Lung (tissue), 12 donors: ENCODE results near the gene PACSIN3. TPM values are rescaled to one million over a fixed set of nuclear protein-coding genes. Genes with fewer than 3 reads are reported as not detected.

Experiments used
- ATAC-seq: fragments of 200-7000 bp; cut with Tn5 transposase; one replicate; pipeline ENCODE4 v1.9.1; 2020; ENCODE audit warnings: moderate number of reproducible peaks; ENCODE audit not compliant: insufficient read depth, low FRiP score
- DNase-seq, 3 donors: peaks; one replicate each; pipeline ENCODE4 v3.0.0-alpha.2; 2013 to 2017
- H3K27ac ChIP-seq, 2 donors: one replicate each; pipeline ENCODE4 v1.5.1; 2013; ENCODE audit warnings: mild to moderate bottlenecking in 2 of 2, moderate library complexity in 2 of 2, control low read depth in 1 of 2, inconsistent platforms in 1 of 2, low read depth in 1 of 2, low read length in 1 of 2
- H3K27me3 ChIP-seq, 3 donors: one replicate each; pipeline ENCODE4 v1.5.1; 2013; ENCODE audit warnings: low read length in 2 of 3; ENCODE audit not compliant: control insufficient read depth in 3 of 3, insufficient read depth in 3 of 3
- H3K36me3 ChIP-seq, 4 donors: one replicate each; pipeline ENCODE4 v1.5.1; 2013; ENCODE audit warnings: low read length in 4 of 4, mild to moderate bottlenecking in 1 of 4, moderate library complexity in 1 of 4; ENCODE audit not compliant: control insufficient read depth in 4 of 4, insufficient read depth in 4 of 4
- H3K4me1 ChIP-seq, 5 donors: one replicate each; pipeline ENCODE4 v1.5.1; 2013; ENCODE audit warnings: low read length in 5 of 5, mild to moderate bottlenecking in 2 of 5, moderate library complexity in 1 of 5; ENCODE audit not compliant: control insufficient read depth in 5 of 5, insufficient read depth in 5 of 5
- H3K4me3 ChIP-seq: one replicate; pipeline ENCODE4 v1.5.1; 2013; ENCODE audit warnings: mild to moderate bottlenecking, control low read depth, moderate library complexity
- H3K9ac ChIP-seq, 2 donors: one replicate each; pipeline ENCODE4 v1.5.1; 2013; ENCODE audit warnings: low read length in 2 of 2, control low read depth in 1 of 2; ENCODE audit not compliant: insufficient read depth in 1 of 2
- H3K9me3 ChIP-seq, 4 donors: one replicate each; pipeline ENCODE4 v1.5.1; 2013; ENCODE audit warnings: low read length in 3 of 4, mild to moderate bottlenecking in 1 of 4, moderate library complexity in 1 of 4; ENCODE audit not compliant: control insufficient read depth in 4 of 4, insufficient read depth in 3 of 4
- CTCF ChIP-seq: IDR thresholded peaks from 2 replicates; pipeline ENCODE4 v1.5.1; 2012; ENCODE audit warnings: mild to moderate bottlenecking; ENCODE audit errors: control extremely low read depth, extremely low read depth
- WGBS, 2 donors: extraction: QIAGEN DNeasy Blood & Tissue Kit; methylation state at CpG; one replicate each; pipeline ENCODE4 v1.1.7; 2013; 5-methylcytosine and 5-hydroxymethylcytosine counted together
- polyA plus RNA-seq, 2 donors: library from polyadenylated mRNA; stranded (reverse); fragments of 200-250 nt; gene quantifications; one replicate each; pipeline ENCODE4 v1.2.1, GENCODE V29; 2013
- total RNA-seq, 2 donors: library from RNA; depleted of rRNA in 1 of 2; stranded (reverse); fragments of >200 nt in 1 of 2; gene quantifications; one replicate each; pipeline ENCODE4 v1.2.1, GENCODE V29; 2014 to 2021
- donor health status: control.
- donor health status: control.
- donor health status: Bipolar disorder and iron deficiency.
- donor health status: healthy.
- donor health status: DM: yes; HTN: yes; CAD: no.

PACSIN3 gene
- total and polyA plus RNA-seq, 4 donors: 20.6 to 53.3 (median 36.3) TPM

- Histone ChIP-seq H3K36me3 (peaks cover 2 to 24% (median 14%) of the 10 kb centered on the region in 4 donors), H3K4me3 (no peak overlapping the region), H3K27ac (no peak overlapping the region), H3K9me3 (no peaks in the 10 kb centered on the region), H3K9ac (no peak overlapping the region), H3K27me3 (no peaks in the 10 kb centered on the region), H3K4me1 (peaks cover 0 to 26% (median 10%) of the 10 kb centered on the region in 5 donors)
- DNase-seq (no peak), ATAC-seq (no peak)
- WGBS, 2 donors: 95 to 96% methylated on average over 23 of the region's 23 CpGs
- TF ChIP-seq CTCF: no peak
Measured at GRCh38 chr11:47178737-47179654, 7.2 kb downstream of the PACSIN3 start.

GRCh38 chr11:47178316-47178715, 7.9 kb downstream of the PACSIN3 start:
- Histone ChIP-seq H3K9me3 (no peaks in the 10 kb centered on the region), H3K36me3 (peaks cover 7 to 26% (median 20%) of the 10 kb centered on the region in 4 donors), H3K27me3 (no peaks in the 10 kb centered on the region), H3K4me3 (no peak overlapping the region), H3K9ac (no peak overlapping the region), H3K27ac (peak overlapping the region; percentile 95 to 99), H3K4me1 (peaks cover 0 to 26% (median 14%) of the 10 kb centered on the region in 5 donors)
- WGBS, 2 donors: 93 to 94% methylated on average over 11 of the region's 11 CpGs
- no peak for TF ChIP-seq CTCF
- ATAC-seq: no peak
- no peak for DNase-seq

GRCh38 chr11:47177846-47178245, 8.4 kb downstream of the PACSIN3 start:
- DNase-seq: no peak
- Histone ChIP-seq H3K27me3 (no peaks in the 10 kb centered on the region), H3K9me3 (no peaks in the 10 kb centered on the region), H3K9ac (peak overlapping the region in 1 of 2 donors; percentile 84), H3K36me3 (peaks cover 11 to 30% (median 23%) of the 10 kb centered on the region in 4 donors), H3K4me1 (peaks cover 0 to 26% (median 14%) of the 10 kb centered on the region in 5 donors), H3K4me3 (no peak overlapping the region), H3K27ac (peak overlapping the region; percentile 95 to 99)
- no peak for ATAC-seq
- no peak for TF ChIP-seq CTCF
- 50 to 71% methylated on average over 6 of the region's 6 CpGs for WGBS, 2 donors
